A549 (cell line): ENCODE measurements around the gene PLD5.
"Not testable (repeated sequence)": the region's sequence is repeated elsewhere in the genome, so short reads cannot be mapped to it uniquely, and the experiment has no call there.

ENCODE experiments used
- CTCF ChIP-seq: fragments of >200 bp; sonication (Bioruptor Twin); formaldehyde crosslinking; IDR thresholded peaks from 3 replicates; pipeline ENCODE4 v1.5.1; 2016
- USF2 ChIP-seq: fragments of 450-650 bp; IDR thresholded peaks from 2 replicates; pipeline ENCODE4 v1.6.1; 2014; ENCODE audit warnings: antibody characterized with exemption

- TF ChIP-seq USF2, CTCF: not testable (repeated sequence)
Observed at GRCh38 chr1:242293781-242294180, 230.7 kb downstream of the PLD5 start.
